LNCaP clone FGC (cell line): ENCODE measurements around the gene EGLN1.
"Not testable (repeated sequence)": the region's sequence is repeated elsewhere in the genome, so short reads cannot be mapped to it uniquely, and the experiment has no call there.

Source experiments
- DNase-seq: peaks from one replicate; pipeline ENCODE4 v3.0.0-alpha.2; 2011; ENCODE audit warnings: low read depth
- H3K4me3 ChIP-seq: 2 replicates; pipeline ENCODE4 v1.5.1; 2011; ENCODE audit warnings: mild to moderate bottlenecking, low read depth, low read length, control low read depth
- CTCF ChIP-seq: IDR thresholded peaks from 2 replicates; pipeline ENCODE4 v1.5.1; 2012; ENCODE audit warnings: mild to moderate bottlenecking; ENCODE audit not compliant: control insufficient read depth, insufficient read depth; ENCODE audit errors: extremely low read depth

The EGLN1 gene

GRCh38 chr1:231421971-231422797 lies at the start of gene EGLN1:
Gene EGLN1, minus strand, starts transcription at chr1:231422287. Its CDS starts 399 bp downstream, at chr1:231421888.
- peak; percentile 52 for TF ChIP-seq CTCF
- peak within 1 kb of the TSS; percentile 81 for H3K4me3 ChIP-seq
- peak; percentile 68 for DNase-seq

- H3K4me3 ChIP-seq, DNase-seq: not testable (repeated sequence)
Measured at GRCh38 chr1:231471500-231471899, 49.4 kb upstream of the EGLN1 start.

GRCh38 chr1:231471027-231471426 lies 48.9 kb upstream of the EGLN1 start:
- H3K4me3 ChIP-seq, DNase-seq: not testable (repeated sequence)

- no peak for TF ChIP-seq CTCF
Measured at GRCh38 chr1:231467986-231468385, 45.9 kb upstream of the EGLN1 start.

GRCh38 chr1:231465051-231465450 lies 43.0 kb upstream of the EGLN1 start:
- no peak for DNase-seq
- no peak for TF ChIP-seq CTCF
- H3K4me3 ChIP-seq: no peak overlapping the region

More at GRCh38 chr1:231467986-231468385, 45.9 kb upstream of the EGLN1 start:
- DNase-seq: no peak
- H3K4me3 ChIP-seq: no peak overlapping the region

GRCh38 chr1:231463541-231463940 lies 41.5 kb upstream of the EGLN1 start:
- DNase-seq: no peak
- H3K4me3 ChIP-seq: no peak overlapping the region
- TF ChIP-seq CTCF: no peak

- no peak overlapping the region for H3K4me3 ChIP-seq
- DNase-seq: no peak
- no peak for TF ChIP-seq CTCF
Measured at GRCh38 chr1:231460614-231461013, 38.5 kb upstream of the EGLN1 start.

GRCh38 chr1:231459438-231459837 lies 37.4 kb upstream of the EGLN1 start:
- H3K4me3 ChIP-seq, DNase-seq: not testable (repeated sequence)

GRCh38 chr1:231457956-231458355 lies 35.9 kb upstream of the EGLN1 start:
- DNase-seq, H3K4me3 ChIP-seq: not testable (repeated sequence)

GRCh38 chr1:231454133-231454532 lies 32.0 kb upstream of the EGLN1 start:
- DNase-seq: not testable (repeated sequence)

More at GRCh38 chr1:231454133-231454532, 32.0 kb upstream of the EGLN1 start:
- H3K4me3 ChIP-seq: not testable (repeated sequence)
